Measurements from ENCODE around the gene PHF21A. TPM values are rescaled to one million over a fixed set of nuclear protein-coding genes. Genes with fewer than 3 reads are reported as not detected.

The PHF21A gene
- total RNA-seq, 4 donors from 2014 or later = 8.9 to 118 (median 34.4) TPM

- Histone ChIP-seq H3K9me3 (no peaks in the 10 kb centered on the region), H3K27ac (no peak overlapping the region), H3K27me3 (no peaks in the 10 kb centered on the region), H3K4me1 (no peaks in the 10 kb centered on the region), H3K4me3 (no peak overlapping the region), H3K36me3 (no peaks in the 10 kb centered on the region)
- no peak for TF ChIP-seq POLR2A (IDR thresholded peaks at IDR 0.05)
- TF ChIP-seq, protein P1, sequence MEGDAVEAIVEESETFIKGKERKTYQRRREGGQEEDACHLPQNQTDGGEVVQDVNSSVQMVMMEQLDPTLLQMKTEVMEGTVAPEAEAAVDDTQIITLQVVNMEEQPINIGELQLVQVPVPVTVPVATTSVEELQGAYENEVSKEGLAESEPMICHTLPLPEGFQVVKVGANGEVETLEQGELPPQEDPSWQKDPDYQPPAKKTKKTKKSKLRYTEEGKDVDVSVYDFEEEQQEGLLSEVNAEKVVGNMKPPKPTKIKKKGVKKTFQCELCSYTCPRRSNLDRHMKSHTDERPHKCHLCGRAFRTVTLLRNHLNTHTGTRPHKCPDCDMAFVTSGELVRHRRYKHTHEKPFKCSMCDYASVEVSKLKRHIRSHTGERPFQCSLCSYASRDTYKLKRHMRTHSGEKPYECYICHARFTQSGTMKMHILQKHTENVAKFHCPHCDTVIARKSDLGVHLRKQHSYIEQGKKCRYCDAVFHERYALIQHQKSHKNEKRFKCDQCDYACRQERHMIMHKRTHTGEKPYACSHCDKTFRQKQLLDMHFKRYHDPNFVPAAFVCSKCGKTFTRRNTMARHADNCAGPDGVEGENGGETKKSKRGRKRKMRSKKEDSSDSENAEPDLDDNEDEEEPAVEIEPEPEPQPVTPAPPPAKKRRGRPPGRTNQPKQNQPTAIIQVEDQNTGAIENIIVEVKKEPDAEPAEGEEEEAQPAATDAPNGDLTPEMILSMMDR (IDR thresholded peaks at IDR 0.05) = peak in 2 of 6 experiments; percentile 22 to 30
- DNase-seq = peak in 1 of 3 donors; percentile 58
Observed at GRCh38 chr11:46127150-46127638, 5.9 kb upstream of the PHF21A start.

DNA sequence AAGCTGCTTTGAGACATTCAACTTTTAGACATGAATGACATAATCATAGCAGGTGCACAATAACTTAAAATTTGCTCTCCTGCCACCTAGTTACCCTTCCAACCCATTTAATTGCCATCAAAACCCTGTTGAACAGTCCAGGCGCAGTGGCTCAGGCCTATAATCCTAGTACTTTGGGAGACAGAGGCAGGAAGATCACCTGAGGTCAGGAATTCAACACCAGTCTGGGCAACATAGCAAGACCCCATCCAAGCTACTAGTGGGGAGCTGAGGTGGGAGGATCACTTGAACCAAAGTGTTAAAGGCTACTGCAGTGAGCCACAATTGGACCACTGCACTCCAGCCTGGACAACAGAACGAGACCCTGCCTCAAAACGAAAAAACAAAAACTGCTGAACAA, 4.0 kb upstream of the PHF21A start:
- TF ChIP-seq, protein P1 (IDR thresholded peaks at IDR 0.05) = no peak
- no peak for TF ChIP-seq POLR2A (IDR thresholded peaks at IDR 0.05)
- no peak overlapping the region for H3K4me3 ChIP-seq
- no peak for DNase-seq

GRCh38 chr11:46122945-46123715, 1.9 kb upstream of the PHF21A start:
- Histone ChIP-seq H3K27ac (peak overlapping the region in 1 of 4 donors; percentile 89), H3K27me3 (no peaks in the 10 kb centered on the region), H3K4me1 (no peaks in the 10 kb centered on the region), H3K4me3 (no peak overlapping the region), H3K9me3 (no peaks in the 10 kb centered on the region), H3K36me3 (no peaks in the 10 kb centered on the region)
- TF ChIP-seq POLR2A (IDR thresholded peaks at IDR 0.05) = no peak
- no peak for DNase-seq

More for the DNA sequence above, 4.0 kb upstream of the PHF21A start:
- H3K4me1 ChIP-seq = no peaks in the 10 kb centered on the region
- H3K36me3 ChIP-seq = no peaks in the 10 kb centered on the region
- no peak overlapping the region for H3K27ac ChIP-seq
- H3K27me3 ChIP-seq = no peaks in the 10 kb centered on the region
- H3K9me3 ChIP-seq = no peaks in the 10 kb centered on the region

- H3K4me3 ChIP-seq = peak overlapping the region; percentile 55 to 87 (median 78)
Observed at GRCh38 chr11:46121724-46122477, 647 bp upstream of the PHF21A start.

GRCh38 chr11:46120346-46121300, 631 bp downstream of the PHF21A start:
- peak overlapping the region; percentile 55 to 87 (median 78) for H3K4me3 ChIP-seq
- H3K27me3 ChIP-seq = no peaks in the 10 kb centered on the region
- TF ChIP-seq, protein P1 (IDR thresholded peaks at IDR 0.05) = no peak
- no peak for TF ChIP-seq POLR2A (IDR thresholded peaks at IDR 0.05)
- H3K36me3 ChIP-seq = no peaks in the 10 kb centered on the region
- DNase-seq = peak in 2 of 3 donors; percentile 59 to 66
- H3K27ac ChIP-seq = peak overlapping the region; percentile 86 to 100 (median 94)
- no peaks in the 10 kb centered on the region for H3K9me3 ChIP-seq
- H3K4me1 ChIP-seq = peaks cover 0 to 10% (median 0%) of the 10 kb centered on the region in 4 donors

More at GRCh38 chr11:46121724-46122477, 647 bp upstream of the PHF21A start:
- no peaks in the 10 kb centered on the region for H3K27me3 ChIP-seq
- peak overlapping the region; percentile 86 to 100 (median 94) for H3K27ac ChIP-seq
- peak; percentile 77 to 91 (median 87) for DNase-seq
- peak; percentile 57 to 63 for TF ChIP-seq POLR2A (IDR thresholded peaks at IDR 0.05)
- TF ChIP-seq, protein P1 (IDR thresholded peaks at IDR 0.05) = no peak
- H3K36me3 ChIP-seq = no peaks in the 10 kb centered on the region
- H3K4me1 ChIP-seq = peaks cover 0 to 10% (median 0%) of the 10 kb centered on the region in 4 donors
- H3K9me3 ChIP-seq = no peaks in the 10 kb centered on the region
